Breast epithelium (tissue), 4 donors: ENCODE data around the gene GPATCH8. TPM values are rescaled to one million over a fixed set of nuclear protein-coding genes. Genes with fewer than 3 reads are reported as not detected.

Source experiments
- DNase-seq, 2 donors: peaks; one replicate each; pipeline ENCODE4 v3.0.0-alpha.2; 2019; ENCODE audit warnings: low spot score in 2 of 2
- H3K27ac ChIP-seq, 2 donors: fragments of 200-600 bp; sonication (generic) in 1 of 2; one replicate each; pipeline ENCODE4 v1.5.1; 2016 to 2019; ENCODE audit warnings: mild to moderate bottlenecking in 1 of 2
- H3K27me3 ChIP-seq, 2 donors: fragments of 200-600 bp; sonication (generic) in 1 of 2; one replicate each; pipeline versions ENCODE4 v1.5.1 to v1.6.0; 2017 to 2019; ENCODE audit warnings: control low read depth in 1 of 2, mild to moderate bottlenecking in 1 of 2
- H3K36me3 ChIP-seq: fragments of 200-600 bp; one replicate; pipeline ENCODE4 v1.5.1; 2019
- H3K4me1 ChIP-seq, 2 donors: fragments of 200-600 bp; sonication (generic); one replicate each; pipeline ENCODE4 v1.5.1; 2016 to 2019; ENCODE audit warnings: control low read depth in 1 of 2
- H3K4me3 ChIP-seq, 3 donors: fragments of 200-600 bp; sonication (generic); 1 replicate in 2 of 3; 2 replicates in 1 of 3; pipeline ENCODE4 v1.5.1; 2016 to 2019; ENCODE audit warnings: mild to moderate bottlenecking in 3 of 3, moderate library complexity in 2 of 3
- H3K9me3 ChIP-seq, 2 donors: fragments of 200-600 bp; sonication (generic) in 1 of 2; one replicate each; pipeline ENCODE4 v1.5.1; 2016 to 2019; ENCODE audit warnings: control low read depth in 1 of 2
- POLR2A ChIP-seq: fragments of 450-650 bp; IDR thresholded peaks from one replicate; pipeline ENCODE4 v1.6.1; 2016; ENCODE audit warnings: antibody characterized with exemption, mild to moderate bottlenecking, moderate library complexity
- POLR2AphosphoS5 ChIP-seq, 3 donors: sonication (generic); formaldehyde crosslinking; IDR thresholded peaks; one replicate each; pipeline ENCODE4 v1.6.1; 2017; ENCODE audit warnings: antibody characterized with exemption in 3 of 3
- intact Hi-C: fragments of 100-400 bp; cut with DNase I; formaldehyde crosslinking; loops from one replicate; pipeline ENCODE4 v1.15.1; 2023; ENCODE audit warnings: low total_unique reads
- total RNA-seq, 3 donors: library from RNA; depleted of rRNA; stranded (reverse); fragments of >200 nt; gene quantifications; one replicate each; pipeline ENCODE4 v1.1.0, GENCODE V29; 2016
- TF ChIP-seq, protein P1 (sequence below), 3 donors: fragments of 450-650 bp; IDR thresholded peaks; one replicate each; pipeline ENCODE4 v1.5.1; 2016 to 2017; ENCODE audit warnings: antibody characterized with exemption in 3 of 3, mild to moderate bottlenecking in 3 of 3, moderate library complexity in 3 of 3

GPATCH8 gene
- total RNA-seq, 3 donors from 2014 or later: 36.8 to 62.5 (median 51.5) TPM

- intact Hi-C loops: no loop called here
- H3K36me3 ChIP-seq: no peaks in the 10 kb centered on the region
- H3K27me3 ChIP-seq: no peaks in the 10 kb centered on the region
- no peaks in the 10 kb centered on the region for H3K4me1 ChIP-seq
- no peak overlapping the region for H3K27ac ChIP-seq
- TF ChIP-seq, protein P1, sequence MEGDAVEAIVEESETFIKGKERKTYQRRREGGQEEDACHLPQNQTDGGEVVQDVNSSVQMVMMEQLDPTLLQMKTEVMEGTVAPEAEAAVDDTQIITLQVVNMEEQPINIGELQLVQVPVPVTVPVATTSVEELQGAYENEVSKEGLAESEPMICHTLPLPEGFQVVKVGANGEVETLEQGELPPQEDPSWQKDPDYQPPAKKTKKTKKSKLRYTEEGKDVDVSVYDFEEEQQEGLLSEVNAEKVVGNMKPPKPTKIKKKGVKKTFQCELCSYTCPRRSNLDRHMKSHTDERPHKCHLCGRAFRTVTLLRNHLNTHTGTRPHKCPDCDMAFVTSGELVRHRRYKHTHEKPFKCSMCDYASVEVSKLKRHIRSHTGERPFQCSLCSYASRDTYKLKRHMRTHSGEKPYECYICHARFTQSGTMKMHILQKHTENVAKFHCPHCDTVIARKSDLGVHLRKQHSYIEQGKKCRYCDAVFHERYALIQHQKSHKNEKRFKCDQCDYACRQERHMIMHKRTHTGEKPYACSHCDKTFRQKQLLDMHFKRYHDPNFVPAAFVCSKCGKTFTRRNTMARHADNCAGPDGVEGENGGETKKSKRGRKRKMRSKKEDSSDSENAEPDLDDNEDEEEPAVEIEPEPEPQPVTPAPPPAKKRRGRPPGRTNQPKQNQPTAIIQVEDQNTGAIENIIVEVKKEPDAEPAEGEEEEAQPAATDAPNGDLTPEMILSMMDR (IDR thresholded peaks at IDR 0.05): no peak
- TF ChIP-seq POLR2A (no peak), POLR2AphosphoS5 (IDR thresholded peaks at IDR 0.05) (no peak)
- H3K9me3 ChIP-seq: no peaks in the 10 kb centered on the region
- H3K4me3 ChIP-seq: no peak overlapping the region
- no peak for DNase-seq
Observed at GRCh38 chr17:44492706-44493272, 10.4 kb downstream of the GPATCH8 start.

DNA sequence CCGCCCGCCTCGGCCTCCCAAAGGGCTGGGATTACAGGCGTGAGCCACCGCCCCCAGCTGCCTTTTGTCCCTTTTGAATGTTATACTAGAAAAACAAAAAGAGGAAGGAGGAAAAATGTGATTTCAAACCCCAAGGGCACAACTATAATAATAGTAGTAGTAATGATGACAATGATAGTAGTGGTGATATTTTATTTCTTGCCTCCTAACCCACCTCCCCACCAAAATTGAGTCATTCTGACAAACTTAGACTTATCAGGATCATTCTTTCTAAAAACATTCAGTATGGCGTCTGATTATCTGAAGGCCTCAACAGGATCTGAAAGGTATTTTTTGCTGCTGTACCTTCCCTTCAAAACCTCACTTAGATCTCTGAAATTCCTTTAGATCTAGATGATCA, 13.6 kb downstream of the GPATCH8 start:
- H3K36me3 ChIP-seq: no peaks in the 10 kb centered on the region
- no peaks in the 10 kb centered on the region for H3K9me3 ChIP-seq
- H3K27ac ChIP-seq: no peak overlapping the region
- DNase-seq: no peak
- TF ChIP-seq POLR2A (no peak), POLR2AphosphoS5 (IDR thresholded peaks at IDR 0.05) (no peak)
- intact Hi-C loops: no loop called here
- H3K4me3 ChIP-seq: no peak overlapping the region
- H3K27me3 ChIP-seq: no peaks in the 10 kb centered on the region
- no peaks in the 10 kb centered on the region for H3K4me1 ChIP-seq

- H3K27me3 ChIP-seq: no peaks in the 10 kb centered on the region
- H3K27ac ChIP-seq: no peak overlapping the region
- no peak overlapping the region for H3K4me3 ChIP-seq
- H3K36me3 ChIP-seq: no peaks in the 10 kb centered on the region
- intact Hi-C loops: no loop called here
- no peak for DNase-seq
- TF ChIP-seq, protein P1 (IDR thresholded peaks at IDR 0.05): no peak
- TF ChIP-seq POLR2AphosphoS5 (IDR thresholded peaks at IDR 0.05): no peak
- TF ChIP-seq POLR2A: no peak
- no peaks in the 10 kb centered on the region for H3K4me1 ChIP-seq
- no peaks in the 10 kb centered on the region for H3K9me3 ChIP-seq
Observed at GRCh38 chr17:44487170-44487569, 16.0 kb downstream of the GPATCH8 start.

GRCh38 chr17:44473367-44473766, 29.8 kb downstream of the GPATCH8 start:
- H3K27ac ChIP-seq: no peak overlapping the region
- H3K9me3 ChIP-seq: no peaks in the 10 kb centered on the region
- H3K27me3 ChIP-seq: no peaks in the 10 kb centered on the region
- H3K4me1 ChIP-seq: no peaks in the 10 kb centered on the region
- no peak for TF ChIP-seq POLR2AphosphoS5 (IDR thresholded peaks at IDR 0.05)
- TF ChIP-seq POLR2A: no peak
- TF ChIP-seq, protein P1 (IDR thresholded peaks at IDR 0.05): no peak
- no peaks in the 10 kb centered on the region for H3K36me3 ChIP-seq
- H3K4me3 ChIP-seq: no peak overlapping the region
- intact Hi-C loops: no loop called here
- no peak for DNase-seq

DNA sequence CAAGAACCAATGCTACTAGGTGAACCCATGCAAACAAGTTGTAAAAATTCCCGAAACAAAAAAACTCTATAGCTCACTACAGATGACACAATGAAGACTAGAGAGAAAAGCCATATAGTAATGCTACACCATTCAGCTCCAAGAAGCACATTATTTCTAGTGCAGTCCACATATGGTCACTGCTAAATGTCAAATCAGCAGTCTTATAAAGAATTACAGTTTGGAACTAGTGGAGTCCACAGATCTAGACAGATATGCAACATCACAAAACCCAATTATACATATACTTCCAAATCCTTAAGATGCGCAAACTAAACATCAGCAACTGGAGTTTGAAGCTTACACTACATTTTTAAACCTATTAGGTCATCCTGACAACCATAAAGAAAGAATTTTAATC, 33.5 kb downstream of the GPATCH8 start:
- Histone ChIP-seq H3K9me3 (no peaks in the 10 kb centered on the region), H3K36me3 (no peaks in the 10 kb centered on the region), H3K27me3 (no peaks in the 10 kb centered on the region), H3K4me3 (no peak overlapping the region), H3K4me1 (no peaks in the 10 kb centered on the region), H3K27ac (no peak overlapping the region)
- DNase-seq: no peak
- intact Hi-C loops: no loop called here
- TF ChIP-seq POLR2AphosphoS5 (IDR thresholded peaks at IDR 0.05) (no peak), POLR2A (no peak)
- TF ChIP-seq, protein P1 (IDR thresholded peaks at IDR 0.05): no peak

DNA sequence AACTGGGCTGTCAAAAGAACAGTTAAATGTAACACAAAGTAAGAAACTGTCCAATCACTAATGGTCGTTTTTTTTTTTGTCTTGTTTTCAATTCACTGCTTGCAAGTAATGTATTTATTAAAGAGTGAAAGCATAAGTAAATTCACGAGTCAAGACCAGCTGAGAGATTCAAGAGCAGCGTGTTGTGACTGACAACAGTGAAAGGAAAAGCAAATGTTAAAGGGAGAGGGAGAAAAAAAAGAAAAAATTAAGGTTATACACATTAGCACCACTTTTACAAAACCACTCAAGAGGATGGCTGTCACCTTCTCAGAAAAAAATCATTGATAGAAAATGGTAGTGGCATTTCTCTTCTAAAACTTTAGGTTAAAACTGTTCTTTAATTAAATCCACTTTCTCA, 36.1 kb downstream of the GPATCH8 start:
- Histone ChIP-seq H3K4me1 (no peaks in the 10 kb centered on the region), H3K27me3 (no peaks in the 10 kb centered on the region), H3K9me3 (no peaks in the 10 kb centered on the region), H3K27ac (no peak overlapping the region), H3K4me3 (no peak overlapping the region), H3K36me3 (no peaks in the 10 kb centered on the region)
- DNase-seq: no peak
- intact Hi-C loops: no loop called here
- TF ChIP-seq, protein P1 (IDR thresholded peaks at IDR 0.05): no peak
- TF ChIP-seq POLR2AphosphoS5 (IDR thresholded peaks at IDR 0.05) (no peak), POLR2A (no peak)
